GM18858 (cell line): ENCODE results near the gene SNX15.

Experiments used
- ATAC-seq: cut with Tn5 transposase; IDR thresholded peaks from one replicate; pipeline ENCODE4 v1.9.1; 2021; ENCODE audit not compliant: unreplicated experiment

The SNX15 gene

GRCh38 chr11:65055538-65055937 lies 28.3 kb downstream of the SNX15 start:
- ATAC-seq: no peak

- ATAC-seq: no peak
Measured at GRCh38 chr11:65056999-65057398, 29.8 kb downstream of the SNX15 start.

GRCh38 chr11:65057526-65057925 lies 30.3 kb downstream of the SNX15 start:
- no peak for ATAC-seq

GRCh38 chr11:65058012-65058411 lies 30.8 kb downstream of the SNX15 start:
- no peak for ATAC-seq

GRCh38 chr11:65058419-65059054 lies 31.3 kb downstream of the SNX15 start, which contains the start of gene NAALADL1:
Gene NAALADL1 (minus strand): TSS chr11:65058553. CDS start chr11:65058521, 32 bp downstream.
- ATAC-seq: no peak

GRCh38 chr11:65059523-65059922 lies 32.3 kb downstream of the SNX15 start:
- ATAC-seq: no peak

DNA sequence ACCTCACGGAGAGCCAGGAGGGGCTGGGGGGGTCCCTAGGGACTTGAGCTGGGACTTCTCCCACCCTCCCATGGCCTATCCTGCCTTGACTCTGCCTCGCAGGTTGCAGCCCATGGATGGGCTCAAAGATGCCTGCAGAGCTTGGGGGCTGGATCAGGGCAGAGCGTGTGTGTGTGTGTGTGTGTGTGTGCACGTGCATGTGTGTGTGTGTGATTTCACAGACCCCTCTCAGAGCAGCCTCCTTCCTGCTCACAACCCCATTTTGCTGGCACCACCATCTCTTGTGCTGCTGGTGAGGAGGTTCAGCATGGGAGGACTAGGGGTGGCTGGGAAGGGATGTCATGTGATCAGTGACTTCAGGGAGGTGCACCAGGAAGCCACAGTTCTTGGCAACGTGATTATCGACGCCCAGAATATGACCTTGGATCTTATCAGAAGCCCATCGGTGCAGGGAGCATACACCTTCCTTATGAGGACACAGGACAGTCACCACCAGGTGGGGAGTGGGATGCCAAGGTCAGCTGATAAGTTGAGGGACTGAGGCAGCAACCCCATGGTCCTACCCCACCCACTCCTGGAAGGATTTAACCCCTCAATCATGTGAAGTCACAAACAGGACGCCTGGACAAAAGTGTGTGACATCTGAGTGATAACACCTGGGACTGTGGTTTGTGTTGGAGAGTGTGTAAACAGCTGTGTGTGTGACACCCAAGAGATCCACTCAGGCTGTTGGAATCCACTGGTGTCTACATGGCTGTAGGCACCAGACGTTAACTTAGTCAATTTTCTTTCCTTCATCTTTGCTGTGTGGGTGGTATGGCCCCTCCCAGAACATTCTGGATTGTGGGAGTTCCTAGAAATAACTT lies 33.0 kb downstream of the SNX15 start:
- ATAC-seq: no peak

- no peak for ATAC-seq
Measured at GRCh38 chr11:65060913-65061408, 33.7 kb downstream of the SNX15 start.

DNA sequence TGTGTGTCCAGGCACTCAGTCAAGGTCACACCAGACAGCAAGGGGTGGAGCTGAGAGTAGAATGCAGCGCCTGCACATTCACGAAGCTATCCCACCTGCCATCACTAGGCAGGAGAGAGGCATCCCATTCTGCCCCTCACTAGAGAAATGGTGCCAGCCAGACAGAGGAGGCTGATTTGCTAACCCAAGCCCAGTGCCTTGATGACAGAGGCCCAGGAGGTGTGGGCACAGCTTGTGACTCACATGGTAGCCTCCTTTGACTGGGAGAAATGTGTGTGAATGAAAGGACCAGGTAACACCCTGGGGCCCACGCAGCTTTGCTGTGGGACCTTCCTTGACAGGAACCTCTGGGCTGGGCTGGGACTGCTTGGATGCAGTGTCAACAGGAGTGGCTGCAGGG lies 36.3 kb downstream of the SNX15 start:
- ATAC-seq: no peak

DNA sequence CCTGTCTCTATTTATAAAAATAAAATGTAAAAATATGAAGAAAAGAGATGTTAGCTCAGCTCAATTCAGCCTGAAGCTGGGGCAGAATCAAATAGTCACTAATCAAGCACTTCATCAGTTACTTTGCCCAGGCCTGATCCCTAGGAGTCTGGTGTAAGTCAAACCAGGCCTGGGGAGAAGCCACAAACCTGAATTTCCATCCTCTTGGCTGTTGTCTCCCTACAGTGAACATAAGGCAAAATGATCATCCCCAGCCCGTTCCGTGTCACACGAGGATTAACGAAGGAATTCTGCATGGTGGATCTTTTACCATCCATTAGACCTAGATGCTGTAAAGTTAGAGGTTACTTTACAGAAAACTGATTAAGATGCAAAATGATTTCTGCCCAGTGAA lies 37.6 kb downstream of the SNX15 start:
- no peak for ATAC-seq

DNA sequence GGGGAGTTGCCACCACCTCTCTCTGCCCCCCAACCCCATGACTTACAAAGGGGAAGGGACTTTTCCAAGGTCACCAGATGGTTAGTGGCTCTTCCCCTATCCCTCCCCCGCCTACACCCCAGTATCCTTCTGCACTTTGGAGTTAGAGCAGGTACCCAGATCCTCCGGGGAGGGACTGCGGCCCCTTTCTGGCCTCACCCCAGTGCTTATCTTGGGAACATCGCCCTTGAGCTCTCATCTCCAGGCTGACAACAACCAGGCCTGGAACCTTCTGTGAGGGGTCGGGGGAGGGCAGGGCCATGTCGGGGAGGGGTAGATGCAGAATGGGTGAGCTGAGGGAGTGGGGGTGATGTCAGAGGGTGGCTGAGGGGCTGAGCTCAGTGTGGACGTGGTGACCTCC lies 38.6 kb downstream of the SNX15 start:
- no peak for ATAC-seq

GRCh38 chr11:65066315-65066714 lies 39.1 kb downstream of the SNX15 start:
- no peak for ATAC-seq

- ATAC-seq: no peak
Measured at GRCh38 chr11:65066805-65067291, 39.6 kb downstream of the SNX15 start.

DNA sequence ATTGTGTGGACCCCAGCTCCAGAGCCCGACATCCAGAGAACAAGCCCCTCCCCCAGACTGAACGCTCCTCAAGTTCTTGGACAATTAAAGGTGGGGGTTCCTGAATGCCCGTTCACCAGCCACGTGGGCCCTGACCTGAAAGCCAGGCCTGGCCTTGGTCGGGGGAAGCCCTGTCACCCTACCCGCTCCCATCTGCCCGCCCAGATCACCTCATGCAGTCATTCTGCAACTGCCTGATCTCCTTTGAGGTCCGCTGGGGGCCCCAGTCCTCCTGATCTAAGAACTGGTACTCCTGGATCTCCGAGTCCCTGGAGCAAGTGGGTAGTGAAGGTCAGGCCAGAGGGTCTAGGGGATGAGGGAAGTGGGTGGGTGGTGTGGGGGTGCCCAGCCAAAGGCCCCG lies 40.2 kb downstream of the SNX15 start:
- no peak for ATAC-seq

GRCh38 chr11:65069217-65069616 lies 42.0 kb downstream of the SNX15 start:
- ATAC-seq: no peak

DNA sequence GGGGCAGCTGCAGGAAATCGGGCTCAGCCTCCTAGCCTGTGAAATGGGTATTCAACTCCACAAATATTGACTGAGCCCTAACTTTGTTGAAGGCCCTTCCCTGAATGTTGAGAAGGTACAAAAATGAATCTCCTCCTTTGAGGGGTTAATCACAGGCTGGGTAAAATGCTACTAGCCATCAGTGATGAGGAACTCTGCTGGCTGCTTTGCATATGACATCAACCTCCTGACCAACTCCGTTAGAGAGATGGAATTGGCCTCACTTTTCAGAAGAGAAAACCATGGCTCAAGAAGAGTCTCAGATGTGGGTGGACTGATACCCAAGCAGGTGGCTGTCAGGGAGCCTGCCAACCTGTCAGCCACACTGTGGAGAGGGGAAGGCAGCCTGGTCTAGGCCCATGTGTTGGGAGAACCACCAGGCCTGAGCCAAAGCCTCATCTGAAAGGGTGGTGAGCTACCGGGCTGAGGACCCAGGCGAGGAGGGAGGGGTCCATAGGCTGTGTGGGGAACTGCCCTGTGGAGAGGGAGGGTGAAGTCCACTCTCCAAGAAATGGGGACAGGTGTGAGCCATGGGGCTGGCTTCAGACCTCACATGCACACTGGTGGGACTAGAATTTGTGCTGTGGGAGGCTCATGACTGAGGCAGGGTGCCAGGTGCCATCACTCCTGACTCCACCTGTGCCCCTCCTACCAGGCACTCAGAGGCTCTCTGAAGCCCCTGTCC lies 44.8 kb downstream of the SNX15 start:
- no peak for ATAC-seq

GRCh38 chr11:65072631-65072966 lies 45.4 kb downstream of the SNX15 start:
- no peak for ATAC-seq

GRCh38 chr11:65077451-65077850 lies 50.2 kb downstream of the SNX15 start:
- no peak for ATAC-seq

DNA sequence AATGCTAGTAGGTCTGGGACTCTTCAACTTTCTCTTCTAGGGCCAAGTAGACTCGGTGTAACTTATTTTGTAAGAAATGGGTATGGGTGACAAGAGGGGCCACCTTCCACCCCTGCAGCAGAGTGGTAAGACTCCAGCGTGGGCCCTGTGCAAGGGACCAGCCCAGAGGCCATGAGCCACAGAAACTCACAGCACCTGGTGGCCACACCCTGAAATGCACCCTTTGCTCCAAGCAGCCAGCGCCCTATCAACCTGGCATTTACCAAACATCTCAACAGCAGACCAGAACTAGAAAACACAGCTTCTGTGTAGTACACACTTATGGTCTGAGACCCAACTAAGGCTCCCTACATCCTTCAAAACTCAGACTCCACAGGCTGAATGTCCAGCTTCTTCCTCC lies 50.9 kb downstream of the SNX15 start:
- ATAC-seq: no peak

DNA sequence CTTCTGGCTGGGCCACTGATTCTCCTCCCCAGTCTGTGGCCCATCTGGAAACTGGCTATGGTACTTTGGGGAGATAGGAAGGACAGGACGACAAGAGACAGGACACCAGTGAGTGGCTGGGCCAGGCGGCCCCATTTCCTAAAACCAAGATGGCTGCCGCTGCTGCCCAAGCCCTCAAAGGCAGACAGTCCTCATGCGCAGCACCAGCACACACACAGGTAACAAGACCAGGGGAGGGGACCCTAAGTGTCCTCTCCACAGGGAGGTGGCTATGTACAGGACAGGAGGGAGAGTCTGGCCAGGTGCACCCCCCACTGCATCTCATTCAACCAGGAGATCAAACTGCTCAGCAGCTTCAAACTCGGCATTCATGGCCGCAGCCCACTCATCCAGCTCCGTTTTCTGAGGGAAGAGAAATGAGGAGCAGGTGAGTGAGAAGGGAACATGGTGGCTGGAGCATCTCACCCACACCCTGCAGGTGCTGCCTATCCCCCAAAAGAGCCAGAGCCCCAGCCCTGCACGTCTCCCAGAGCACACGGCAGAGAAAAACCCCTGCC lies 51.6 kb downstream of the SNX15 start:
- ATAC-seq: no peak

- no peak for ATAC-seq
Measured at GRCh38 chr11:65083134-65083833, 56.0 kb downstream of the SNX15 start.
